Endothelial cell of umbilical vein (primary cell): ENCODE results near the gene UBE2H.
"Not testable (repeated sequence)": the region's sequence is repeated elsewhere in the genome, so short reads cannot be mapped to it uniquely, and the experiment has no call there.

Experiments used
- EZH2 ChIP-seq: IDR thresholded peaks from 2 replicates; pipeline ENCODE4 v1.6.1; 2012; ENCODE audit warnings: borderline replicate concordance, low read depth, mild to moderate bottlenecking, moderate library complexity, low read length, inconsistent platforms; ENCODE audit not compliant: severe bottlenecking
- FOS ChIP-seq: IDR thresholded peaks from 2 replicates; pipeline ENCODE4 v1.6.1; 2011; ENCODE audit warnings: mild to moderate bottlenecking, low read length, moderate library complexity, borderline replicate concordance; ENCODE audit not compliant: insufficient read depth
- GATA2 ChIP-seq: IDR thresholded peaks from 2 replicates; pipeline ENCODE4 v1.7.0; 2011; ENCODE audit warnings: low read depth, mild to moderate bottlenecking, moderate library complexity, mixed read lengths, low read length; ENCODE audit not compliant: insufficient read length, insufficient read depth
- MYC ChIP-seq: IDR thresholded peaks from one replicate; pipeline ENCODE4 v1.6.1; 2011; ENCODE audit warnings: mild to moderate bottlenecking, low read depth, low read length
- POLR2A ChIP-seq: IDR thresholded peaks from 2 replicates; pipeline ENCODE4 v1.6.1; 2012; ENCODE audit warnings: low read depth, mild to moderate bottlenecking, control low read depth, low read length
- POLR2AphosphoS5 ChIP-seq: IDR thresholded peaks from 2 replicates; pipeline ENCODE4 v1.6.1; 2012; ENCODE audit warnings: low read depth, mild to moderate bottlenecking, control low read depth, low read length, moderate library complexity; ENCODE audit not compliant: insufficient read depth
- TF ChIP-seq, protein P1 (sequence below), 2 donors: IDR thresholded peaks; 1 replicate in 1 of 2; 2 replicates in 1 of 2; pipeline ENCODE4 v1.5.1; 2011; ENCODE audit warnings: low read length in 2 of 2, mild to moderate bottlenecking in 2 of 2, moderate library complexity in 2 of 2, control low read depth in 1 of 2, inconsistent platforms in 1 of 2, low read depth in 1 of 2; ENCODE audit not compliant: insufficient read depth in 1 of 2; ENCODE audit errors: extremely low read depth in 1 of 2

DNA sequence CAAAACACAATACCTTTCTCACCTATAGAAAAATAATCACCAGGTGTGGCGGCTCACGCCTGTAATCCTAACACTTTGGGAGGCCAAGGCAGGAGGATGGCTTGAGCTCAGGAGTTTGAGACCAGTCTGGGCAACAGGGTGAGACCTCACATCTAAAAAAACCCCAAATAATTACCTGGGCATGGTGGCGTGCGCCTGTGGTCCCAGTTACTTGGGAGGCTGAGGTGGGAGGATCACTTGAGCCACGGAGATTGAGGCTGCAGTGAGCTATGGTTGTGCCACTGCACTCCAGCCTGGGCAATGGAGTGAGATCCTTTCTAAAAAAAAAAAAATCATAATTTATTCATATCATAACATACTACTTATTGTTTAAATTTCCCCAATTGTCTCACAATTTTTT lies 129.6 kb downstream of the UBE2H start:
- TF ChIP-seq EZH2, POLR2A, POLR2AphosphoS5, FOS, GATA2, MYC: not testable (repeated sequence)
- TF ChIP-seq, protein P1, sequence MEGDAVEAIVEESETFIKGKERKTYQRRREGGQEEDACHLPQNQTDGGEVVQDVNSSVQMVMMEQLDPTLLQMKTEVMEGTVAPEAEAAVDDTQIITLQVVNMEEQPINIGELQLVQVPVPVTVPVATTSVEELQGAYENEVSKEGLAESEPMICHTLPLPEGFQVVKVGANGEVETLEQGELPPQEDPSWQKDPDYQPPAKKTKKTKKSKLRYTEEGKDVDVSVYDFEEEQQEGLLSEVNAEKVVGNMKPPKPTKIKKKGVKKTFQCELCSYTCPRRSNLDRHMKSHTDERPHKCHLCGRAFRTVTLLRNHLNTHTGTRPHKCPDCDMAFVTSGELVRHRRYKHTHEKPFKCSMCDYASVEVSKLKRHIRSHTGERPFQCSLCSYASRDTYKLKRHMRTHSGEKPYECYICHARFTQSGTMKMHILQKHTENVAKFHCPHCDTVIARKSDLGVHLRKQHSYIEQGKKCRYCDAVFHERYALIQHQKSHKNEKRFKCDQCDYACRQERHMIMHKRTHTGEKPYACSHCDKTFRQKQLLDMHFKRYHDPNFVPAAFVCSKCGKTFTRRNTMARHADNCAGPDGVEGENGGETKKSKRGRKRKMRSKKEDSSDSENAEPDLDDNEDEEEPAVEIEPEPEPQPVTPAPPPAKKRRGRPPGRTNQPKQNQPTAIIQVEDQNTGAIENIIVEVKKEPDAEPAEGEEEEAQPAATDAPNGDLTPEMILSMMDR (IDR thresholded peaks at IDR 0.05; ENCODE audit: extremely low read depth in 1 of 2, insufficient read depth in 1 of 2, low read depth in 1 of 2, low read length in 2 of 2), result not testable (repeated sequence)
